OCI-LY1 (cell line): Measurements from ENCODE around the gene C2orf15.

Experiments
- EZH2 ChIP-seq: fragments of 200-600 bp; sonication (generic), shearing (Covaris generic); IDR thresholded peaks from 2 replicates; pipeline ENCODE4 v1.8.0; 2017; ENCODE audit warnings: borderline replicate concordance, mixed run types, mild to moderate bottlenecking, antibody characterized with exemption, low read length, moderate library complexity, mixed read lengths
- TF ChIP-seq, protein P1 (sequence below): fragments of 200-600 bp; sonication (generic), shearing (Covaris generic); IDR thresholded peaks from 2 replicates; pipeline ENCODE4 v1.5.1; 2017; ENCODE audit warnings: mild to moderate bottlenecking, antibody characterized with exemption, low read length, moderate library complexity, mixed read lengths

DNA sequence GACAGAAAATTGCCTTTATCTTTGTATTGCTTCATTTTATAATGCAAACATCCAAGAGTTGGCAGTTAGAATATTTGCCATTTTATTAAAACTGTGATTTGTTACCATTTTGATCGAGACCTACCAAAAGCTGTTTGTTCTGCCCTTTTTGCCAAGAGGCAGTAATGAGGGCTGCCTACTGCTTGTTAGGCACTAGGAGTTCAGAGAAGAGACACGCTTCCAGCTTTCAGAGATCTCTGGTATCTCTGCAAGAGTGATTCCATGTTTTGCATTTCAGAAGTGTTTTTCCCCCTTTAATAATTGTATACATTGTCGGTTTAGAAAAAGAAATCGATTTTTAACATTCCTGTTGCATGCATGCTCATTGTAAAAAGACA lies 40.1 kb downstream of the C2orf15 start:
- TF ChIP-seq EZH2 = no peak
- TF ChIP-seq, protein P1, sequence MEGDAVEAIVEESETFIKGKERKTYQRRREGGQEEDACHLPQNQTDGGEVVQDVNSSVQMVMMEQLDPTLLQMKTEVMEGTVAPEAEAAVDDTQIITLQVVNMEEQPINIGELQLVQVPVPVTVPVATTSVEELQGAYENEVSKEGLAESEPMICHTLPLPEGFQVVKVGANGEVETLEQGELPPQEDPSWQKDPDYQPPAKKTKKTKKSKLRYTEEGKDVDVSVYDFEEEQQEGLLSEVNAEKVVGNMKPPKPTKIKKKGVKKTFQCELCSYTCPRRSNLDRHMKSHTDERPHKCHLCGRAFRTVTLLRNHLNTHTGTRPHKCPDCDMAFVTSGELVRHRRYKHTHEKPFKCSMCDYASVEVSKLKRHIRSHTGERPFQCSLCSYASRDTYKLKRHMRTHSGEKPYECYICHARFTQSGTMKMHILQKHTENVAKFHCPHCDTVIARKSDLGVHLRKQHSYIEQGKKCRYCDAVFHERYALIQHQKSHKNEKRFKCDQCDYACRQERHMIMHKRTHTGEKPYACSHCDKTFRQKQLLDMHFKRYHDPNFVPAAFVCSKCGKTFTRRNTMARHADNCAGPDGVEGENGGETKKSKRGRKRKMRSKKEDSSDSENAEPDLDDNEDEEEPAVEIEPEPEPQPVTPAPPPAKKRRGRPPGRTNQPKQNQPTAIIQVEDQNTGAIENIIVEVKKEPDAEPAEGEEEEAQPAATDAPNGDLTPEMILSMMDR = no peak
